ENCODE data around the gene DGKA. TPM values are rescaled to one million over a fixed set of nuclear protein-coding genes. Genes with fewer than 3 reads are reported as not detected.

DGKA gene
- total RNA-seq, 1 donor from 2014 or later = 29.0 TPM

Other genes with a start within 250 kb of the DGKA start
- gene ITGA7, start 223.3 kb upstream of the DGKA start, total RNA-seq = 14.7 TPM
- 129 TPM for gene BLOC1S1, start 215.1 kb upstream of the DGKA start, total RNA-seq
- 6.0 TPM for gene RDH5, start 210.8 kb upstream of the DGKA start, total RNA-seq
- gene CD63, start 202.2 kb upstream of the DGKA start, total RNA-seq = 1,158 TPM
- 5.8 TPM for gene GDF11, start 188.0 kb upstream of the DGKA start, total RNA-seq
- 43.6 TPM for gene SARNP, start 113.4 kb upstream of the DGKA start, total RNA-seq
- gene ORMDL2, start 113.1 kb upstream of the DGKA start, total RNA-seq = 49.2 TPM
- gene DNAJC14, start 101.6 kb upstream of the DGKA start, total RNA-seq = 42.7 TPM
- 30.2 TPM for gene MMP19, start 88.2 kb upstream of the DGKA start, total RNA-seq
- gene PYM1, start 3.3 kb upstream of the DGKA start, total RNA-seq = 29.1 TPM
- gene PMEL, start 34.9 kb downstream of the DGKA start, total RNA-seq = 4.9 TPM
- 28.0 TPM for gene CDK2, start 35.7 kb downstream of the DGKA start, total RNA-seq
- 150 TPM for gene RAB5B, start 42.9 kb downstream of the DGKA start, total RNA-seq
- 20.3 TPM for gene SUOX, start 66.1 kb downstream of the DGKA start, total RNA-seq
- 10.5 TPM for gene IKZF4, start 89.9 kb downstream of the DGKA start, total RNA-seq
- 55.4 TPM for gene RPS26, start 110.8 kb downstream of the DGKA start, total RNA-seq
- 60.7 TPM for gene ERBB3, start 149.0 kb downstream of the DGKA start, total RNA-seq
- gene PA2G4, start 173.4 kb downstream of the DGKA start, total RNA-seq = 71.4 TPM
- 2,726 TPM for gene RPL41, start 185.5 kb downstream of the DGKA start, total RNA-seq
- gene ZC3H10, start 187.1 kb downstream of the DGKA start, total RNA-seq = 8.4 TPM
- 101 TPM for gene ESYT1, start 197.1 kb downstream of the DGKA start, total RNA-seq
- gene MYL6B, start 221.4 kb downstream of the DGKA start, total RNA-seq = 19.5 TPM
- 1,254 TPM for gene MYL6, start 227.2 kb downstream of the DGKA start, total RNA-seq

All from upper lobe of right lung (tissue), 1 donor.